AG04449 (cell line): ENCODE results near the gene SLC2A1.

Experiments
- CTCF ChIA-PET: fragments of 350-600 bp; formaldehyde crosslinking; extraction: SDS; loops from one replicate; lab custom pipeline; 2021; ENCODE audit warnings: antibody characterized with exemption; lab: Yijun Ruan, JAX
- POLR2A ChIA-PET: fragments of 400-600, 350-600 bp; formaldehyde crosslinking; extraction: SDS; loops from one replicate; lab custom pipeline; 2020; ENCODE audit warnings: antibody characterized with exemption, inconsistent platforms; lab: Yijun Ruan, JAX
- DNase-seq: peaks from one replicate; pipeline ENCODE4 v3.0.0-alpha.2; 2010; ENCODE audit warnings: low read depth, low spot score
- H3K4me3 ChIP-seq: 2 replicates; pipeline ENCODE4 v1.5.1; 2011; ENCODE audit warnings: low read depth, mild to moderate bottlenecking, control low read depth, low read length
- CTCF ChIP-seq: IDR thresholded peaks from one replicate; pipeline ENCODE4 v1.5.1; 2011; ENCODE audit warnings: mild to moderate bottlenecking, moderate library complexity, low read length, control low read depth, inconsistent platforms; ENCODE audit not compliant: insufficient read depth; ENCODE audit errors: missing control alignments

SLC2A1 gene

GRCh38 chr1:42982641-42983040 lies 24.0 kb upstream of the SLC2A1 start:
- ChIA-PET CTCF (interaction anchor here (0.9 to 2.1 kb wide), 3 partner anchors 8 to 11 kb away, joined by 5 read pairs; no protein-coding TSS in a partner anchor), POLR2A (no interaction called here)
- DNase-seq: no peak
- no peak overlapping the region for H3K4me3 ChIP-seq
- TF ChIP-seq CTCF: no peak

GRCh38 chr1:42981871-42982270 lies 23.2 kb upstream of the SLC2A1 start:
- POLR2A ChIA-PET: no interaction called here
- CTCF ChIA-PET: interaction anchor here (1.1 kb wide), 1 partner anchor 68 kb away, joined by 3 read pairs; no protein-coding TSS in a partner anchor
- TF ChIP-seq CTCF: no peak
- H3K4me3 ChIP-seq: no peak overlapping the region
- no peak for DNase-seq

- POLR2A ChIA-PET: no interaction called here
- CTCF ChIA-PET: interaction anchor here (1.1 kb wide), 1 partner anchor 68 kb away, joined by 3 read pairs; no protein-coding TSS in a partner anchor
- no peak for TF ChIP-seq CTCF
- no peak for DNase-seq
- H3K4me3 ChIP-seq: no peak overlapping the region
Measured at GRCh38 chr1:42981255-42981805, 22.7 kb upstream of the SLC2A1 start.

GRCh38 chr1:42979896-42980800 lies 21.5 kb upstream of the SLC2A1 start:
- DNase-seq: no peak
- H3K4me3 ChIP-seq: no peak overlapping the region
- TF ChIP-seq CTCF: no peak
- POLR2A ChIA-PET: no interaction called here
- CTCF ChIA-PET: interaction anchor here (0.7 kb wide), 1 partner anchor 249 kb away, joined by 4 read pairs; no protein-coding TSS in a partner anchor

- no peak for DNase-seq
- no peak for TF ChIP-seq CTCF
- CTCF ChIA-PET: interaction anchor here (0.7 to 2.7 kb wide), 6 partner anchors 11 to 250 kb away, joined by 3 to 12 read pairs (median 5); no protein-coding TSS in a partner anchor
- H3K4me3 ChIP-seq: no peak overlapping the region
- POLR2A ChIA-PET: interaction anchor here (1.4 kb wide), 1 partner anchor 12 kb away, joined by 8 read pairs; no protein-coding TSS in a partner anchor
Measured at GRCh38 chr1:42979036-42979430, 20.4 kb upstream of the SLC2A1 start.
